NCI-H2196 (cell line): ENCODE results near the gene KIR2DL4.
"Not testable (repeated sequence)": the region's sequence is repeated elsewhere in the genome, so short reads cannot be mapped to it uniquely, and the experiment has no call there.

Experiments
- DNase-seq: peaks from one replicate; lab custom pipeline; 2025; ENCODE audit not compliant: unreplicated experiment; lab: John Stamatoyannopoulos, UW

KIR2DL4 gene

DNA sequence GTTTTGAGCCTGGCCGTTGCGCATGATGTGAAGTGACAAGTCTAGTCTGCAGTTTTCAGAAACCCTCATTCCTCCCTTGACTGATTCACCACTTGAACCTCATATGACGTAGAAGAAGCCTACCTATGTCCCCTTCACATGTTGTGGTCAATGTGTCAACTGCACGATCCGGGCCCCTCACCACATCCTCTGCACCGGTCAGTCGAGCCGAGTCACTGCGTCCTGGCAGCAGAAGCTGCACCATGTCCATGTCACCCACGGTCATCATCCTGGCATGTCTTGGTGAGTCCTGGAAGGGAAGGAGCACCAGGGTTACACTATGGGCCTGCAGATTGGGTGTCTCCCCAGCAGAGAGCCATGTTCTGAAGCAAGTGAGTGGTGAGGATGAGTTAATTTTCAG lies at the start of gene KIR2DL4:
KIR2DL4 (plus strand) TSS at position 201 of the 400 bp plus-strand sequence; CDS start at position 243, 42 bp downstream.
- no peak for DNase-seq

DNA sequence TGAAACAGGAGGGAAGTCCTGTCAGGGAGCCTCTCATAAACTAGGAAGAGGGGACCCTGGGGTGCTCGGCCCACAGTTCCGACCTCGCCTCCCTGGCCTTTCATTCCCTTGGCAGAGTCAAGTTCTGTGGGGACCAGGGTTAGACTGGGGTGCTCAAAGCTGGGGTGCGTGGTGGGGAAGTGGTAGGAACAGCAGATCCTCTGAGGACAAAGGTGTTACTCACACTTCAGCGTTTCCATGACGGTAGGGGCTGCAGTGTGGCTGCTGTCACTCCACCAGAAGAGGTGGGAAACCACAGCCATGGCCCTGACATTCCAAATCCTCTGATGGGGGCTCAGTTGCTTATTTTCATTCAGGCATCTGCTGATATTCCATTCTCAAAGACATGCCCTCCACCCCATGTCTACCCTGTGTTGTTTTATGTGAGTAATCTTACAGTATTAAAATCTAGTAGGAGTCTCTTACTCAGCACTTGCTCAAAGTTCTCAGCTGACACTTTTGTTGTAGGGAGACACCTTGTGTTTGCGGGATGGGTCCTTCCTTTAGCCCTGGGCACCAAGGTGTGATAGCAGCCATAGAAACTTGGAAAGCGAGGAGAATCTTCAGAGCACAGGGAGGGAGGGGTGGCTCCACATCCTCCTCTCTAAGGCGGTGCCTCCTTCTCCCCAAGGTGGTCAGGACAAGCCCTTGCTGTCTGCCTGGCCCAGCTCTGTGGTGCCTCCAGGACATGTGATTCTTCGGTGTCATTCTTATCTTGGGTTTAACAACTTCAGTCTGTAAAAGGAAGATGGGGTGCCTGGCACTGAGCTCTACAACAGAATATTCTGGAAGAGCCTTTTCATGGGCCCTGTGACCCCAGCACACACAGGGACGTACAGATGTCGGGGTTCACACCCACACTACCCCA lies 47.0 kb upstream of the KIR2DL4 start:
- not testable (repeated sequence) for DNase-seq

DNA sequence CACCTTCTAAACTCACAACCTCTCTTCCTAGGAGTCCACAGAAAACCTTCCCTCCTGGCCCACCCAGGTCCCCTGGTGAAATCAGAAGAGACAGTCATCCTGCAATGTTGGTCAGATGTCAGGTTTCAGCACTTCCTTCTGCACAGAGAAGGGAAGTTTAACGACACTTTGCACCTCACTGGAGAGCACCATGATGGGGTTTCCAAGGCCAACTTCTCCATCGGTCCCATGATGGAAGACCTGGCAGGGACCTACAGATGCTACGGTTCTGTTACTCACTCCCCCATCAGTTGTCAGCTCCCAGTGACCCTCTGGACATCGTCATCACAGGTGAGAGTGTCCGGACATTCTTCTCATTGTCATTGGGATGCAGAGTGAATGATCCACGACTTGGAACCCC lies 44.8 kb upstream of the KIR2DL4 start:
- DNase-seq = not testable (repeated sequence)

GRCh38 chr19:54764219-54764618 lies 39.2 kb upstream of the KIR2DL4 start:
- not testable (repeated sequence) for DNase-seq

DNA sequence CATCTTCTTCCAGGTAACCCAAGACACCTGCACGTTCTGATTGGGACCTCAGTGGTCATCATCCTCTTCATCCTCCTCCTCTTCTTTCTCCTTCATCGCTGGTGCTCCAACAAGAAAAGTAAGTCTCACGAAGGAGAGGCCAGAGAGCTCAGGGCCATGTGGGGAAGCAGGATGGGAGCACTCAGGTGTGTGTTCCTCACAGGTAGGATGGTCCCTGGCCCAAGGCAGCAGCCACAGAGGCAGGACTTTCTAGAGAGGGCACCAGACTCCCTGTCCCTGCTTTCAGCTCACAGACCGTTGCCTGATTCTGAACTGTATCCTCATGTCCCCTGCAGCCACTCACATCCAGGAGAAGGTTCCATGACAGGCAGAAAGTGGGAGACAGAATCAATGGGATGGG lies 36.9 kb upstream of the KIR2DL4 start:
- not testable (repeated sequence) for DNase-seq

GRCh38 chr19:54769646-54770045 lies 33.8 kb upstream of the KIR2DL4 start, which contains the start of gene KIR2DL1:
Gene KIR2DL1 (plus strand): TSS chr19:54769793. CDS start chr19:54769851, 58 bp downstream.
- DNase-seq = not testable (repeated sequence)

- not testable (repeated sequence) for DNase-seq
Observed at GRCh38 chr19:54770511-54770910, 32.9 kb upstream of the KIR2DL4 start.

DNA sequence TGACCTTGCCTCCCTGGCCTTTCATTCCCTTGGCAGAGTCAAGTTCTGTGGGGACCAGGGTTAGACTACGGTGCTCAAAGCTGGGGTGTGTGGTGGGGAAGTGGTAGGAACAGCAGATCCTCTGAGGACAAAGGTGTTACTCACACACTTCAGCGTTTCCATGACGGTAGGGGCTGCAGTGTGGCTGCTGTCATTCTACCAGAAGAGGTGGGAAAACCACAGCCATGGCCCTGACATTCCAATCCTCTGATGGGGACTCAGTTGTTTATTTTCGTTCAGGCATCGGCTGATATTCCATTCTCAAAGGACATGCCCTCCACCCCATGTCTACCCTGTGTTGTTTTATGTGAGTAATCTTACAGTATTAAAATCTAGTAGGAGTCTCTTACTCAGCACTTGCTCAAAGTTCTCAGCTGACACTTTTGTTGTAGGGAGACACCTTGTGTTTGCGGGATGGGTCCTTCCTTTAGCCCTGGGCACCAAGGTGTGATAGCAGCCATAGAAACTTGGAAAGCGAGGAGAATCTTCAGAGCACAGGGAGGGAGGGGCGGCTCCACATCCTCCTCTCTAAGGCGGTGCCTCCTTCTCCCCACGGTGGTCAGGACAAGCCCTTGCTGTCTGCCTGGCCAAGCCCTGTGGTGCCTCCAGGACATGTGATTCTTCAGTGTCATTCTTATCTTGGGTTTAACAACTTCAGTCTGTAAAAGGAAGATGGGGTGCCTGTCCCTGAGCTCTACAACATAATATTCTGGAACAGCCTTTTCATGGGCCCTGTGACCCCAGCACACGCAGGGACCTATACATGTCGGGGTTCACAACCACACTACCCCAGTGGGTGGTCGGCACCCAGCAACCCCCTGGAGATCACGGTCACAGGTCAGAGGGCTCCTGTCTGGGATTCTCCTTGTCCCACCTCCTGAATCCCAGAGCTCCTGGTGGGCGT lies 32.1 kb upstream of the KIR2DL4 start:
- not testable (repeated sequence) for DNase-seq

DNA sequence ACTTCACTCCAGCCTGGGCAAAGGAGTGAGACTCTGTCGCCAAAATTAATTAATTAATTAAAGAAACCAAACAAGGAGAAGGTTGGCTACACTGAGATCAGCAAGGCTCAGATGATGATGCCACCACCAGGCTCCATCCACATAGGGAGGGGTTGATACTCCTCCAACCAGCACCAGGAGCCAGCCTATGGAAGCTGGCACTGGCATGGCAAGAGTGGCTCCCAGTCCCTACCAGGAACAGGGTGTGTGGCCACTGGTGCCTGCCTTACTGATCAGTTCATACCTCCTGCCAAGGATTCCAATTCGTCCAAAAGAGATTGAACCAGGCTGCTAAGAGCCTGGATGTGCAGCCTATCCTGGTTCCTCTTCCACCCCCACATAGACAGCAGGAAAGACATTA lies 30.7 kb upstream of the KIR2DL4 start:
- not testable (repeated sequence) for DNase-seq

- not testable (repeated sequence) for DNase-seq
Observed at GRCh38 chr19:54775095-54775815, 28.2 kb upstream of the KIR2DL4 start.

- not testable (repeated sequence) for DNase-seq
Observed at GRCh38 chr19:54775830-54776229, 27.6 kb upstream of the KIR2DL4 start.

DNA sequence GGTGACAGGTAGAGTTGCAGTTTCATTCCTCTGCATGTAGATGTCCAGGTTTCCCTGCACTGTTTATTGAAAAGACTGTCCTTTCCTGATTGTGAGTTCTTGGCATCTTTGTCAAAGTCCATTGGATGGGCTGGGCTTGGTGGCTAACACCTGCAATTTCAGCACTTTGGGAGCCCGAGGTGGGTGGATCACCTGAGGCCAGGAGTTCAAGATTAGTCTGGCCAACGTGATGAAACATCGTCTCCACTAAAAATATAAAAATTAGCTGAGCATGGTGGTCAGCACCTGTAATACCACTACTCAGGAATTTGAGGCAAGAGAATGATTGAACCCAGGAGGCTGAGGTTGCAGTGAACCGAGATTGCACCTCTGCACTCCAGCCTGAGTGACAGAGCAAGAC lies 25.6 kb upstream of the KIR2DL4 start:
- not testable (repeated sequence) for DNase-seq

- DNase-seq = not testable (repeated sequence)
Observed at GRCh38 chr19:54778896-54779295, 24.5 kb upstream of the KIR2DL4 start.

DNA sequence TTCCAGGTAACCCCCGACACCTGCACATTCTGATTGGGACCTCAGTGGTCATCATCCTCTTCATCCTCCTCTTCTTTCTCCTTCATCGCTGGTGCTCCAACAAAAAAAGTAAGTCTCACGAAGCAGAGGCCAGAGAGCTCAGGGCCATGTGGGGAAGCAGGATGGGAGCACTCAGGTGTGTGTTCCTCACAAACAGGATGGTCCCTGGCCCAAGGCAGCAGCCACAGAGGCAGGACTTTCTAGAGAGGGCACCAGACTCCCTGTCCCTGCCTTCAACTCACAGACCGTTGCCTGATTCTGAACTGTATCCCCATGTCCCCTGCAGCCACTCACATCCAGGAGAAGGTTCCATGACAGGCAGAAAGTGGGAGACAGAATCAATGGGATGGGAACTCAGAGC lies 20.5 kb upstream of the KIR2DL4 start:
- not testable (repeated sequence) for DNase-seq

DNA sequence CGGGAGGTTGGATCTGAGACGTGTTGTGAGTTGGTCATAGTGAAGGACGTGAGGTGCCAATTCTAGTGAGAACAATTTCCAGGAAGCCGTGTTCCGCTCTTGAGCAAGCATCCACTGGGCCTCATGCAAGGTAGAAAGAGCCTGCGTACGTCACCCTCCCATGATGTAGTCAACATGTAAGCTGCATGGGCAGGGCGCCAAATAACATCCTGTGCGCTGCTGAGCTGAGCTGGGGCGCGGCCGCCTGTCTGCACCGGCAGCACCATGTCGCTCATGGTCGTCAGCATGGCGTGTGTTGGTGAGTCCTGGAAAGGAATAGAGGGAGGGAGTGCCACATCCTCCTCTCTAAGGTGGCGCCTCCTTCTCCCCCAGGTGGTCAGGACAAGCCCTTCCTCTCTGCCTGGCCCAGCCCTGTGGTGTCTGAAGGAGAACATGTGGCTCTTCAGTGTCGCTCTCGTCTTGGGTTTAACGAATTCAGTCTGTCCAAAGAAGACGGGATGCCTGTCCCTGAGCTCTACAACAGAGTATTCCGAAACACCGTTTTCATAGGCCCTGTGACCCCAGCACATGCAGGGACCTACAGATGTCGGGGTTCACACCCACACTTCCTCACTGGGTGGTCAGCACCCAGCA lies 17.2 kb upstream of the KIR2DL4 start:
- not testable (repeated sequence) for DNase-seq

- DNase-seq = not testable (repeated sequence)
Observed at GRCh38 chr19:54788154-54788553, 15.3 kb upstream of the KIR2DL4 start.

DNA sequence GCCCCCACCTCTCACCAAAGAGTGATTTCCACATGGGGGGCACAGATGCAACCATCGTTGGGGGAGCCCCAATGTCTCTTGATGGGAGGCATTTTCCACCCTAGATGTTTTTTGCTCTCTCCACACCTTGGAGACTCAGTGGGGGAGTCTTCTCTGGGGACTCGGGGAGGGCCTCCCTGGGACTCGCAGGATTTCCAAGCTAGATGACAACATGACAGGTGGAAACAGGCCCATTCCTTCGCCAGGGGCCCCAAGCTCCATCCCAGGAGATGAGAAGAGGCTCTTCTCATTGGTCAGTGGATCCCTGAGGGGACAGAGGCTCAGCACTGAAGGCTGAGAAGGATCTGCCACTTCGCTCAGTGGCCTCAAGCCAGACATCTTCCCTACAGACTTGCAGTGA lies 12.7 kb upstream of the KIR2DL4 start:
- DNase-seq = no peak

DNA sequence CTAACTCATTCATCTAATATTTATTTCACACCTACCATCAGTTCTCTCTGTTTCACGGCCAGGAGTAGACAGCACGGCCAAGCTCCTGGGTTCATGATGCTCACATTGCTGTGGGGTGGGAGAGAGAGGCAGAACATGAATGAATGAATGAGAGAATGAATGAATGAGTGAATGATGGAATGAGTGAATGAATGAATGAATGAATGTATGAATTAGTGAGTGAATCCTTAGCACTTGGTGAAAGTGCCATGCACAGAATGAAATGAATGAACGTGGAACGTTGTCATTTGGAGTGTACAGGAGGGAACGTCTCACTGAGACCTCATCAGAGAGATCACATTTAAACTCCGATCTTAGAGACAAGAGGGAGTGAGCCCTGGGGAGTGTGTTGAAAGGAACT lies 11.9 kb upstream of the KIR2DL4 start:
- no peak for DNase-seq

GRCh38 chr19:54792814-54793213 lies 10.6 kb upstream of the KIR2DL4 start:
- no peak for DNase-seq

- no peak for DNase-seq
Observed at GRCh38 chr19:54795758-54796157, 7.7 kb upstream of the KIR2DL4 start.
